GM18909 (cell line): ENCODE data around the gene CD84.
"Not testable (repeated sequence)": the region's sequence is repeated elsewhere in the genome, so short reads cannot be mapped to it uniquely, and the experiment has no call there.

Source experiments
- ATAC-seq: cut with Tn5 transposase; IDR thresholded peaks from one replicate; pipeline ENCODE4 v1.9.1; 2021; ENCODE audit warnings: mild to moderate bottlenecking; ENCODE audit not compliant: unreplicated experiment, poor library complexity

CD84 gene

GRCh38 chr1:160610569-160611242 is 31.4 kb upstream of the CD84 start:
- ATAC-seq, result no peak

DNA sequence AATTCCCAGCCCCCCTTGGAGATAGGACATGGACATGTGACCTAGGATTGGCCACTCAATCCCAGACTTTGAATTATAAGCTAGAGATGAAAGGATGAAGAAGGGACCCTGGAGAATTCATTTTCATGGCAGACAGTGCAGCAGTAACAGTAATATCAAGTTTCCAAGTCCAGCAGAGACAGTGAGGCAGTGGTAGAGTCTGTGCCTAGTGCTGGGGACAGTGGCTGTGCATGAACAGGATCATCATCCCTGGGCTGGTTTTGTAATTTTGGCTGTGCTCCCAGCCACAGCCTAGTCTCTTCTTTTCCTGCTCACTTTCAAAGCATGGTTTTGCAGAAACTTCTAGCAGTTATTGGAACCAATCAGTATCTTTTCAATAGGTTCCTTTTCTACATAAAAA is 29.6 kb upstream of the CD84 start:
- ATAC-seq, result no peak

GRCh38 chr1:160608514-160608913 is 29.2 kb upstream of the CD84 start:
- no peak for ATAC-seq

DNA sequence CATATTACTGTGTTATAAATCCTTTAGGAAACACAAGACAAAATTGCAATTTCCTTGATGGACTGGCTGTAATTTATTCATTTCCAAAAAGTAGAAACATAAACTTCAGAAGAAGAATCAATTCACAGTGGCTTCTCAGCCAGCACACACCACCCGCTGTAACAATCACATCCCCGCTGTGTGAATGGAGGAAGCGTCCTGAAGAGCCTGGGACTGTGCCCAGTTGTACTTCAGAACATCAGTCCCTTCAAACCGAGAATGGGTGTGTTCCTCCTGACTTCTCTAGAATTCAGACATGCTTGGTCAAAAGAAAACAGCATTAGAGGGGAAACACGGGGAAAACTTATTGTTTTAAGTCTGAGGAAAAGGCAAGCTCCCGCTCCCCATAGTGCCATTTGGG is 28.8 kb upstream of the CD84 start:
- no peak for ATAC-seq

DNA sequence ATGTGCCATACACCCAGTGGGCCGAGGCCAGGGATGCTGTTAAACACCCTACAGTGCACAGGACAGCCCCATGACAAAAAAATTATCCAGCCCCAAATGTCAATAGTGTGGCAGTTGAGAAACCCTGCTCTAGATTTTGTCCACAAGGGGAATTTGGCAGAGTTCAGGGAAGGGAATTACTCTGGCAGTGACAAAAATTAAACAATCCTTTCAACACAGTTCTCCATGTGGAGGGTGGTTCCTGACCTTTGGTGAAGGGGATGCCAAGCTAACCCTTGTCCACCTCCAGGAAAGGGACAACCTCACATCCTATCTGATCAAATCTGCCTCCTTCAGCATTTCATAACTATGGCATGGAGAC is 28.4 kb upstream of the CD84 start:
- no peak for ATAC-seq

GRCh38 chr1:160607011-160607671 is 27.8 kb upstream of the CD84 start:
- ATAC-seq, result peak; percentile 71

DNA sequence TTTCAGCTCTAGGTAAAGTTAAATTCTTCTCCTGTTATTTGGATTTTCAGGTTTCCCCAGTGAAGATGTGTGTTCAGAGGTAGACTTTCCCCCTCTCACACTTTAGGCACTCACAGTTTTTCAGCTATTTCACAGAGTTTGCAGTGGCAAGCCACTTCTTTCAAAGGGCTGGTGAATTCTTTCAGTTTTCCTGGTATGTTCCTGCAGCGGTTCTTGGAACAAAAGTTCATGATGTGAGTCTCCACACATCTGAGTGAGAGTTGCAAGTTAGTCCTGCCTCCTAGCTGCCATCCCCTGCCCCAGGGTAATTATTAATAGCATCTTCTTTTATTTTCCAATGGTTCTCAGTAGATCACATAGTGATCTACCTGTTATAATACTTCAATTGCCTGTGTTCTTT is 27.3 kb upstream of the CD84 start:
- peak; percentile 22 for ATAC-seq

GRCh38 chr1:160605792-160606479 is 26.6 kb upstream of the CD84 start:
- no peak for ATAC-seq

DNA sequence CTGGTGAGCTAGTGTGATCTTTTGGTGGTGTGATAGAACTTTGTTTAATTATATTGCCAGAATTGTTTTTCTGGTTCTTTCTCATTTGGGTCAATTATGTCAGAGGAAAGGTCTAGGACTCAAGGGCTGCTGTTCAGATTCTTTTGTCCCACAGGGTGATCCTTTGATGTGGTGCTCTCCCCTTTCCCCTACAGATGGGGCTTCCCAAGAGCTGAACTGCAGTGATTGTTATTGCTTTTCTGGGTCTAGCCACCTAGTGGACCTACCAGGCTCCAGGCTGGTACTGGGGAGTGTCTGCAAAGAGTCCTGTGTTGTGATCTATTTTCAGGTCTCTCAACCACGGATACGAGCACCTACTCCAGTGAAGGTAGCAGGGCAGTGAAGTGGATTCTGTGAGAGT is 25.9 kb upstream of the CD84 start:
- no peak for ATAC-seq

DNA sequence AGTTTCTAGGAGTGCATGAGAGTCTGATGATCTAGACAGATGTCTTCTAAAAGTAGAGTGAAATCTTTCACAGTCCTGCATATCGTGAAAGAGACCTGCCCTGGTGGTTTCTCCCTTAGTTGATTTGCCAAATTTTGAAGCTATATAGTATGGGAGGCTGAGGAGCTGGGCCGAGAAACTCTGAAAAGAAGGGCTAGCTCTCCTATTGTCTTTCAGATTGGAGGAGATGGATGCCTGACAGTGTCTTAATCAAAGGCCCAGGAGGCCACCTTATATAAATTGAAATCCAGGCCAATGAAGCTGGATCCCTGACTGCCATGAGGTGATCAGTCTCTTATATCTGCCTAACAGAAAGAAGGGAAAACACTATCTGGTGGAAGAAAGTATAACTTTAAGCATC is 18.4 kb upstream of the CD84 start:
- no peak for ATAC-seq

- no peak for ATAC-seq
Measured at GRCh38 chr1:160597051-160597450, 17.8 kb upstream of the CD84 start.

DNA sequence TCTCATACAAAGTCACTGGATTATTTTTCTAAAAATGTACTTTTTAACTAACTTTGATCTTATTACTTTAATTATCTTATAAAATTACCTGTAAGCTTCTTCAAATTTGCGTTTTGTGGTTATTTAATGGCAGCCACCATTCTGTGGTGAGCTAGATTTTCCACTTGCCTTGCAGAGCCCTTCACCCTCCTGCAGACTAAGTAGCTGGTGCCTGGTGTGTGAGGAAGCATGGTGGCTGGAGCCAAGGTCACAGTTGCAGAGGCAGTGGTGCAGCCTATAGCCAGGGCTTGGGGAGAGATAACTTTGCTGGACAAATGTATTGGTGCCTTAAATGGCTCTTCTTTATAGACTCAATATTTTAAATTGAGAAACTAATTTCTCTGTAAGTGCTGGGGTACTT is 11.2 kb upstream of the CD84 start:
- ATAC-seq, result no peak

DNA sequence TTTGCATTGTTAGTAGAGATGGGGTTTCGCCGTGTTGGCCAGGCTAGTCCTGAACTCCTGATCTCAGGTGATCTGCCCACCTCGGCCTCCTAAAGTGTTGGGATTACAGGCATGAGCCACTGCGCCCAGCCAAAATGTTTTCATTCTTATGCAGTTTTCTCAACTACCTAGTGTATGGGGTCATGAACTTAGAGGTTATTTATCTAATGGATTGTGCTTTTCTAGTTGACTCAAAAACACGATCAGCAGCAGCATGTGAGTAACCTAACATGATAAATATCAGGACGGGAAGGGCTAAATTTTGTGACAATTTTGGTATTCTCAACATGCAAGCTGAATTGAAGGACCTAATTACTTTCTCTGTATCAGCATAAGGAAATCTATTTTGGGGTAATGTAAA is 9.2 kb upstream of the CD84 start:
- no peak for ATAC-seq

DNA sequence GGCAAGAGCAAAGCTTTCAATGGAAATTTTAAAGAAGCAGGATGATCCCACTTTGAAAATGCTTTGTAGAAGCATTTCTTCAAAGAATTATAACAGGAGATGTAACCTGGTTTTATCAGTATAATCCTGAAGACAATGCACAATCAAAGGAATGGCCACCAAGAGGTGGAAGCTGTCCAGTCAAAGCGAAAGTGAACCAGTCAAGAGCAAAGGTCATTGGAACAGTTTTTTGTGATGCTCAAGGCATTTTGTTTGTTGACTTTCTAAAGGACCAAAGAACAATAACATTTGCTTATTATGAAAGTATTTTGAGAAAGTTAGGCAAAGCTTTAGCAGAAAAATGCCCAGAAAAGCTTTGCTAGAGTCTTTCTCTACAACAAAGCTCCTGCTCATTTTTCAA is 5.5 kb upstream of the CD84 start:
- ATAC-seq, result no peak

DNA sequence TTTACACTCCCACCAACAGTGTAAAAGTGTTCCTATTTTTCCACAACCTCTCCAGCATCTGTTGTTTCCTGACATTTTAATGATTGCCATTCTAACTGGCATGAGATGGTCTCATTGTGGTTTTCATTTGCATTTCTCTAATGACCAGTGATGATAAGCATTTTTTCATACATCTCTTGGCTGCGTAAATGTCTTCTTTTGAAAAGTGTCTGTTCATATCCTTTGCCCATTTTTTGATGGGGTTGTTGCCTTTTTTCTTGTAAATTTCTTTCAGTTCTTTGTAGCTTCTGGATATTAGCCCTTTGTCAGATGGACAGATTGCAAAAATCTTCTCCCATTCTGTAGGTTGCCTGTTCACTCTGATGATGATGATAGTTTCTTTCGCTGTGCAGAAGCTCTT is 3.7 kb upstream of the CD84 start:
- not testable (repeated sequence) for ATAC-seq

GRCh38 chr1:160581961-160582360 is 2.7 kb upstream of the CD84 start:
- no peak for ATAC-seq

DNA sequence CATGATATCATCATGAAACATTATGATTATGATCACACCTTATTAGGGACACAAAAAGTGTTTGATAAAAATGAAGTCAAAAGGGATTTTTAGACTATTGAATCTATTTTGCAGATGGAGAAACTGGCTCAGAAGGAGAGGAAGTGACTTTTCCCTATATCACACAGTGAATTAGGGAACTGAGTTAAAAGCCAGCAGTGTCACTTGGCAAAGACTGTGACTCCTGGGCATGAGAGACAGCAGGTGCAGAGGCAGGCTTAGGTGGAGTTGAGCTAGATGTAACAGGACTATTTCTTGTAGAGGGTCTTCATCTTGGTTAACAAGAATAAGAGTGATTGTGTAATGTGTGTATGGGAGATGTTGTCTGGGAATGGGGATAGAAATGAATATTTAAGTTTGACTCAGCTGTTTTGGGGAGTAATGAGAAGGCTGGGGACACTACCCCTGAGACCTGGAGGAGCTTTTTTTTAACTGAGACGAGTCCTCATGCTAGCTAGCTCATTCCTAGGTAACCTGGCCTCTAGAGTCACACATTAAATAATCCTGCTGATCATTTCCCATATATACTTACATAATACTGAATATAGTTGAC is 1.0 kb upstream of the CD84 start:
- no peak for ATAC-seq

- no peak for ATAC-seq
Measured at GRCh38 chr1:160578525-160579191, 638 bp downstream of the CD84 start.

DNA sequence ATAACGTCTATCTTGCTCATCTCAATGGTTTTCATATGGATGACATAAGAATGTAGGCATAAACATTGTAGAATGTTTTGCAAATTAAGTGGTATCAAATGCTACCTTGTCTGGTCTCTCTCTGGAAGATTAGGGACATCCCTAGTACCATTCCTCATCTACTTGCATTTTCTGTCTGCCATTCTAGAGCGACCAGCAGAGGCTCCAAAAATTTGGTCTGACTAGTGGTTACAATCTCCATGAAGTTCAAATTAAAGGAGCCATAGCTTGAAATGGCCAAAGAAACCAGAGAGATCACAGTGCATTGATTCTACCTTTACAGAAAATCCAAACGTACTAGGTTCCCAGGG is 1.1 kb downstream of the CD84 start:
- ATAC-seq, result no peak

GRCh38 chr1:160577671-160578070 is 1.6 kb downstream of the CD84 start:
- no peak for ATAC-seq

DNA sequence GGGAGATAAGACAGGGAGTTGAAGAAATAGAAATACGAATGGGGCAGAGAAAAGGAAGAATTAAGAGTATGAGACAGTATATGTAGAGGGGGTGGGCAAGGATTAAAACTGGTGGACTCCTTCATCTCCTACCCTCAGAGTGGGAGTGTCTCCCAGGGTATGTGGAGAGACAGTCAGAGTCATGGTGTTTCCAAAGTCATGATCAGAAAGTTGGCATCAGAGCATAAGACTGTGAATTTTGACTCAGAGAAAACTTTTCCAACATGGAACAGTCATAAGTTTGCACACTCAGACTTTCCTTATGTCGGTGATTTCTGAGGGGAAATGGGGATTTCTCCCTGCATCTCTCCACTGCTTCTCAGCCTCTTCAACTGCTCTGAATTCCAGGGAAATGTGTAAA is 2.4 kb downstream of the CD84 start:
- ATAC-seq, result no peak
